Thyroid gland (tissue), 4 donors: ENCODE measurements around the gene FAM228B. TPM values are rescaled to one million over a fixed set of nuclear protein-coding genes. Genes with fewer than 3 reads are reported as not detected.

Experiments used
- DNase-seq, 2 donors: peaks; one replicate each; pipeline ENCODE4 v3.0.0-alpha.2; 2019
- H3K27ac ChIP-seq, 3 donors: fragments of 200-600 bp; sonication (generic); 1 replicate in 2 of 3; 2 replicates in 1 of 3; pipeline ENCODE4 v1.5.1; 2016 to 2019; ENCODE audit warnings: mild to moderate bottlenecking in 1 of 3, moderate library complexity in 1 of 3
- H3K27me3 ChIP-seq: fragments of 200-600 bp; sonication (generic); one replicate; pipeline ENCODE4 v1.5.1; 2019
- H3K36me3 ChIP-seq, 2 donors: fragments of 200-600 bp; sonication (generic); one replicate each; pipeline ENCODE4 v1.5.1; 2016 to 2019
- H3K4me1 ChIP-seq, 2 donors: fragments of 200-600 bp; sonication (generic); one replicate each; pipeline ENCODE4 v1.5.1; 2017 to 2019
- H3K4me3 ChIP-seq, 3 donors: fragments of 200-600 bp; sonication (generic); replicated peaks in 1 of 3; 1 replicate in 2 of 3; 2 replicates in 1 of 3; pipeline ENCODE4 v1.5.1; 2016; ENCODE audit warnings: mild to moderate bottlenecking in 1 of 3
- H3K9me3 ChIP-seq: fragments of 200-600 bp; sonication (generic); one replicate; pipeline ENCODE4 v1.5.1; 2017
- CTCF ChIP-seq, 6 experiments: fragments of 200-600 bp in 3 of 6; fragments of 450-650 bp in 3 of 6; sonication (generic) in 3 of 6; IDR thresholded peaks; one replicate each; pipeline ENCODE4 v1.5.1; 2016 to 2019; ENCODE audit warnings: antibody characterized with exemption in 6 of 6, mild to moderate bottlenecking in 2 of 6, inconsistent platforms in 1 of 6, moderate library complexity in 1 of 6
- POLR2A ChIP-seq, 2 donors: fragments of 450-650 bp; IDR thresholded peaks; one replicate each; pipeline ENCODE4 v1.6.1; 2017; ENCODE audit warnings: antibody characterized with exemption in 2 of 2, mild to moderate bottlenecking in 2 of 2, moderate library complexity in 1 of 2
- WGBS, 2 donors: methylation state at CpG; one replicate each; pipeline ENCODE4 v1.1.5; 2017; 5-methylcytosine and 5-hydroxymethylcytosine counted together
- intact Hi-C: fragments of 100-400 bp; cut with DNase I; formaldehyde crosslinking; loops from one replicate; pipeline ENCODE4 v1.15.1; 2023
- total RNA-seq, 4 donors: library from RNA; depleted of rRNA; stranded (reverse); fragments of >200 nt; gene quantifications; one replicate each; pipeline ENCODE4 v1.2.3, GENCODE V29; 2016

The FAM228B gene
- total RNA-seq, 4 donors from 2014 or later = 19.4 to 44.5 (median 22.1) TPM

GRCh38 chr2:24208490-24208889 lies 85.2 kb downstream of the FAM228B start:
- intact Hi-C loops = no loop called here

GRCh38 chr2:24209389-24210105 lies 86.3 kb downstream of the FAM228B start:
- Histone ChIP-seq H3K4me3 (no peak overlapping the region), H3K27ac (no peak overlapping the region), H3K9me3 (no peaks in the 10 kb centered on the region), H3K4me1 (no peaks in the 10 kb centered on the region), H3K36me3 (peaks cover 61 to 84% of the 10 kb centered on the region in 2 donors), H3K27me3 (no peaks in the 10 kb centered on the region)
- intact Hi-C loops = no loop called here
- DNase-seq = no peak
- TF ChIP-seq CTCF (IDR thresholded peaks at IDR 0.05) (no peak), POLR2A (IDR thresholded peaks at IDR 0.05) (no peak)
- WGBS, 2 donors = 84 to 85% methylated on average over 14 to 16 of the region's 17 CpGs

More at GRCh38 chr2:24208490-24208889, 85.2 kb downstream of the FAM228B start:
- TF ChIP-seq POLR2A (IDR thresholded peaks at IDR 0.05) (no peak), CTCF (IDR thresholded peaks at IDR 0.05) (no peak)
- Histone ChIP-seq H3K27me3 (no peaks in the 10 kb centered on the region), H3K4me3 (no peak overlapping the region), H3K27ac (no peak overlapping the region), H3K36me3 (peaks cover 72 to 88% of the 10 kb centered on the region in 2 donors), H3K9me3 (no peaks in the 10 kb centered on the region), H3K4me1 (no peaks in the 10 kb centered on the region)
- 97 to 98% methylated on average over 16 of the region's 16 CpGs for WGBS, 2 donors
- no peak for DNase-seq

- no peak for TF ChIP-seq CTCF (IDR thresholded peaks at IDR 0.05)
- TF ChIP-seq POLR2A (IDR thresholded peaks at IDR 0.05) = no peak
- 97 to 98% methylated on average over 2 of the region's 2 CpGs for WGBS, 2 donors
- peaks cover 56 to 82% of the 10 kb centered on the region in 2 donors for H3K36me3 ChIP-seq
- H3K9me3 ChIP-seq = no peaks in the 10 kb centered on the region
- intact Hi-C loops = no loop called here
- no peaks in the 10 kb centered on the region for H3K27me3 ChIP-seq
- DNase-seq = no peak
- no peaks in the 10 kb centered on the region for H3K4me1 ChIP-seq
- no peak overlapping the region for H3K4me3 ChIP-seq
- no peak overlapping the region for H3K27ac ChIP-seq
Observed at GRCh38 chr2:24210106-24210455, 86.8 kb downstream of the FAM228B start.

GRCh38 chr2:24210723-24211122 lies 87.5 kb downstream of the FAM228B start:
- WGBS, 2 donors = 87 to 95% methylated on average over 21 of the region's 21 CpGs
- Histone ChIP-seq H3K27ac (no peak overlapping the region), H3K9me3 (no peaks in the 10 kb centered on the region), H3K27me3 (no peaks in the 10 kb centered on the region), H3K36me3 (peaks cover 56 to 79% of the 10 kb centered on the region in 2 donors), H3K4me1 (no peaks in the 10 kb centered on the region), H3K4me3 (no peak overlapping the region)
- DNase-seq = no peak
- TF ChIP-seq CTCF (IDR thresholded peaks at IDR 0.05) (no peak), POLR2A (IDR thresholded peaks at IDR 0.05) (no peak)
- intact Hi-C loops = no loop called here

- TF ChIP-seq POLR2A (IDR thresholded peaks at IDR 0.05) = no peak
- TF ChIP-seq CTCF (IDR thresholded peaks at IDR 0.05) = no peak
- no peak overlapping the region for H3K4me3 ChIP-seq
- H3K9me3 ChIP-seq = no peaks in the 10 kb centered on the region
- H3K27ac ChIP-seq = no peak overlapping the region
- H3K4me1 ChIP-seq = no peaks in the 10 kb centered on the region
- intact Hi-C loops = no loop called here
- peaks cover 57 to 78% of the 10 kb centered on the region in 2 donors for H3K36me3 ChIP-seq
- no peaks in the 10 kb centered on the region for H3K27me3 ChIP-seq
- DNase-seq = no peak
- 84 to 85% methylated on average over 7 of the region's 7 CpGs for WGBS, 2 donors
Observed at GRCh38 chr2:24211408-24211807, 88.1 kb downstream of the FAM228B start.
